Renal pelvis (tissue), 4 donors: ENCODE measurements around the gene USB1. TPM values are rescaled to one million over a fixed set of nuclear protein-coding genes. Genes with fewer than 3 reads are reported as not detected.

ENCODE experiments used
- DNase-seq: peaks from one replicate; pipeline ENCODE4 v3.0.0-alpha.2; 2013
- polyA plus RNA-seq, 3 donors: library from polyadenylated mRNA; unstranded; fragments of 120-200 nt; gene quantifications; one replicate each; pipeline ENCODE4 v1.2.1, GENCODE V29; 2013; ENCODE audit not compliant: insufficient read length in 3 of 3

Gene USB1
- polyA plus RNA-seq, 3 donors, result 23.5 to 25.4 (median 25.3) TPM

DNA sequence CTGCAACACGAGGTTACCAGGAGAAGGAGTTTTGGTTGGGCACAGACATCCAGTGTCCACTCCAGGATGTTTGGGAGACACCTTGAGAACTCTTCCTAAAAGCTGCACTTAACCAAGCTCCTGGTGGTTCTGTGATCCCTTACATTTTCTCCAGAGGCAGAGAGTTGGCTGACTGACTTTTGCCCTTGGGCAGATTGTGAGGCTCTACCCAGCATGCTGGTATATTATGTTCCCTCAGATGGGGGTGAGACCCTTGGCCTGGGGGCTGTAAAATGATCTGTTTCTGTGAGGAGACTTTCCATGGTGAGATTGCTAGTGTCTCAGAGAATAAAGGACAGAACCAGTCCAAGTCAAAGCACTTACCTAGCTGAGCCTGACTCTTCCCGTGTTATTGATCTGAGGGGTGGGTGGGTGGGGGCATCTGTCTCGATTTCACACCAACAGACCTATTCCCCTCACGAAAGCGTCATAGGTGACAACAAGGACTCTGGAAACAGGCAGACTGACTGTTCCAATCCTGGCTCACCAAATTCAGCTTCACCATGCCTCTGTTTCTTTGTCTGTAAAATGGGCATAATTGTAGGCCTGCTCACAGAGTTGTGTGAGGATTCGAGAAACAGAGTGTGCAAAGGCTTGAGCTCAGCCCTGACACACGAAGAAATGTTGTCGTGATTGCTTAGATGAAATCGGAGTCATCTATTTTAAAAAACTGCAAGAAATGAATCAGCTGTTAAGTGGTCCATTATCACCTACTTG is 12.2 kb downstream of the USB1 start:
- no peak for DNase-seq

DNA sequence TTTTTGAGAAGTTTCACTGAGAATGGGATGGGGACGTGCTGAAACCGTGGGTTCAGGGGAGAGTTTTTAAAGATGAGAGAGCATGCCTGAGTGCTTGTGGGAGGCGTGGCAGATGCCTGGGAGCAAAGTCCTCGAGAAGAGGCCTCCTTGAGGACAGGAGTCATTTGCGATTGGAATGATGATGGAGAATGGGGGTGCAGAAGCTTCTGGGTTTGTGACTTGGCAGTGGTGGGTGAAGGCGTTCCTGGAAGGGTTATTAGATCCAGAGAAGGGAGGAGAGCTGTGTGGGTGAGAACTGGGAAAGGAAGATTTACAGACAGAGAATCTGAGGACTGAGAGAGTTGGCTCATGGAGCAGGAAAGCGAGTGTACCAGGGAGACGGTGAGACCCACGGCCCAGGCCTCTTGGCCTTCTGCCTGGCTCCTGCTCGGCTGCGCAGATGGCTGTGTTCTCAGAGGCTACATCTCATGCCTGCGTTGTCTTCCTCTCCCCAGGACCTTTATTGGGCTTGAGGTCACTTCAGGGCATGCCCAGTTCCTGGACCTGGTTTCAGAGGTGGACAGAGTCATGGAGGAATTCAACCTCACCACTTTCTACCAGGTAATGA is 15.7 kb downstream of the USB1 start:
- no peak for DNase-seq

DNA sequence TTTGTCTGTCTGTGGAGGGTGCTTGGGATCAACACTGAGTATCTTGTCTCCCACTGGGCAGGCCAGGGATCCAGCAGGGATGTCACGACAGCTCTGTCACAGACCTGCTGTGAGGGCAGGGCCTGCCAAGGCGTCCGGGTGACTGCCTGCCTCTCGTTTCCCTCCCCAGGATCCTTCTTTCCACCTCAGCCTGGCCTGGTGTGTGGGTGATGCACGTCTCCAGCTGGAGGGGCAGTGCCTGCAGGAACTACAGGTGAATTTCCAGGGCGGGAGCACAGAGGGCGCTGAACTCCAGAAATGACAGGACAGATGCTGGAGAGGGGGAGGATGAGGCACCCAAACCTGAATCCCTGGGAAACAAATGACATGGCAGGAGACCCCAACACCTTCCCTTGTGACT is 17.6 kb downstream of the USB1 start:
- no peak for DNase-seq

DNA sequence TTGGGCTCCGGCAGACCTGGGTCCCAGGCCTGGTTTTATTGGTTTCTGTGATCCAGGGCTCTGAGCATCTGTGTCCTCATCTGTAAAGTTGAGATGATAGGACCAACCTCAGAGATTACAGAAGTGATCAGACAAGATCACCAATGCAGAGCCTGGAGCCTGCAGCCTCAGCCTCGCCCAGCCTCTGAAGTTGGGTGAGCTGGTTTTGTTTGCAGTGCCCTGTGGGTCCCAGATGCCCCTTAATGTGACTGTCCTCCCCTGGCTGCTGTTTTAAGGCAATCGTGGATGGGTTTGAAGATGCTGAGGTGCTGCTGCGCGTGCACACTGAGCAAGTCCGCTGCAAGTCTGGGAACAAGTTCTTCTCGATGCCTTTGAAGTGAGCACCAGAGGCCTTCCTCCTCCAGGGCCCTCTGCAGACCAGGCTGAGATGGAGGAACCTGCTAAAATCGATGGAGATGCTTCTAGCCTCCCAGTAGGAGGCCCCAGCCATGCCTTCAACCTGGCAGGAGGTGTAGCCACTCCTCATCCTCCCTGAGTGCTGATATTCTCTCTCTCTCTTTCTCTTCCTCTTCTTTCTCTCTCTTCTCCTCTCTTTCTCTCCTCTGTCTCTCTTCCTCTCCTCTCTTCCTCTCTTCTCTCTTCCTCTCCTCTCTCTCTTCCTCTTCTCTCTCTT is 18.8 kb downstream of the USB1 start:
- no peak for DNase-seq

DNA sequence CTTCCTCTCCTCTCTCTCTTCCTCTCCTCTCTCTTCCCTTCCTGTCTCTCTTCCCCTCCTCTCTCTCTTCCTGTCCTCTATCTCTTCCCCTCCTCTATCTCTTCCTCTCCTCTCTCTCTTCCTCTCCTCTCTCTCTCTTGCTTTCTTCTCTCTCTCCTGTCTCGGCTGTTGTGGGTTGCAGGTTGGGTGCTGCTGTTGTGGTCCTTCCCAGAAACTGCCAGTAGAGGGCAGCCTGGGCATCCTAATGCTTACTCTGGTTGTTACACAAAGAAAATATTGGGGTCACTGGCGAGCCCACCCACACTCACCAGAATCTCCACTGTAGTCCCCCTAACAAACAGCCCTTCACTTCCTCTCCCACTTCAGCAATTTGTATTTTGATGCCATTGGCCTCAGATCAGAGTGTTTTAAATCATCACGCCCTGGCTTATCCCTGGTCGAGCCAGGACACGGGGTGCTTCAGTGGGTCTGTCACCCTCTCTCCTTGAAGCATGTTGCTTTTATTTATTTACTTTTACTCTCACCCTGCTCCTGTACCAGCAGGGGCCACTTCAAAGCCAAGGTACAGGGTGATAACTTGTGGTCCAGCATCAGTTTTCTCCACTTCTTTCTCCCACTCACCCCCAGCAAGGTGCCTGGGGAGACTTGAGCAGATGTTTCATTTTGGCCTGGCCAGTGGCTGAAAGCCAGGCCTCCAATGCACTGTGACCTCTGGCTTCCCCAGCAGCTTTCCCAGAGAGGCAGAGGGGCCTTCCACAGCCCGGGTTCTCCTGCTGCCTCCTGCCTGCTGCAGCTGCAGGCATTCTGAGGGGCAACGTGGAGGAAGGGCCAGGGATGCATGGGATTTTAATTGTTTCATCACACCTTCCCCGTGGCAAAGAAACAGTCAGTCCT is 19.7 kb downstream of the USB1 start:
- DNase-seq, result no peak

DNA sequence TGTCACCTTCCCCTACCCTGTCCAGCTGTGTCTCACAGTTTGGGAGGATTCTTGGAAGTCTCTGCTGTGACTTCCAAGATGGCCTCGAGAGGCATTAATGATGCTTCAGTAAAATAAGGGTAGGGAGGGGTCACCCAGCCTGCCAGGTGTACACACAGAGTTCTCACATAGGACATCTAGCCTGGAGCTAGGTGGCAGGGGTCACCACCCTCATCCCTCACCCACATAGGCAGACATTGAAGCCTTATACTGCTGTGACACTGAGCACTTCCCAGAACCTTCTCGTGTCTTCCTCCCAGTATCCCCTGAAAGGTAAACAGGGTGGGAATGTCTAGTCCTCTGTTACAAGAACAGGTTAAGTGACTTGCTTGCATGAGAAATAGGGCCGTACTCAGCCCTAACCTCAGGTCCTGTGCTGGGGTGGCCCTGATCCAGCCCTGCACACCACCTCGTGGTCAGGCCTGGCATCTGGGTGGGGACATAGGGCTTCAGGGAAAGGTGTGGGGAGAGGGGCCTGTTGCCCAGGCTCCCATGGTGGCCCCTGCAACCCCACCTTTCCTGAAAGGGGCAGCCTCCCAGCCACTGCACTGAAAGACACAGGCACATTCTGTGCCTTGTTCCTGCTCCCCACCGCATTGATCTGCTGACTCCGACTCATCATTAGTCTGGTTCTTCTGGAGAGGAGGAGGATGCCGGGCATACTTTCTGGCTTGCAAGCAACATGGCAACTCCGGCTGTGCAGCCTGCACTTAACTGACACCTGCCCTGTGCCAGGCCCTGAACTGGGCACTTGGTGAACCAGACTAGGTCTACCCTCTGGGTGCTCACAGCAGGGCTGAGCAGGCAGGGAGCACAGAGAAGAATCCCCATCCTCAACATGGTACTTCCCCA is 20.7 kb downstream of the USB1 start:
- no peak for DNase-seq

DNA sequence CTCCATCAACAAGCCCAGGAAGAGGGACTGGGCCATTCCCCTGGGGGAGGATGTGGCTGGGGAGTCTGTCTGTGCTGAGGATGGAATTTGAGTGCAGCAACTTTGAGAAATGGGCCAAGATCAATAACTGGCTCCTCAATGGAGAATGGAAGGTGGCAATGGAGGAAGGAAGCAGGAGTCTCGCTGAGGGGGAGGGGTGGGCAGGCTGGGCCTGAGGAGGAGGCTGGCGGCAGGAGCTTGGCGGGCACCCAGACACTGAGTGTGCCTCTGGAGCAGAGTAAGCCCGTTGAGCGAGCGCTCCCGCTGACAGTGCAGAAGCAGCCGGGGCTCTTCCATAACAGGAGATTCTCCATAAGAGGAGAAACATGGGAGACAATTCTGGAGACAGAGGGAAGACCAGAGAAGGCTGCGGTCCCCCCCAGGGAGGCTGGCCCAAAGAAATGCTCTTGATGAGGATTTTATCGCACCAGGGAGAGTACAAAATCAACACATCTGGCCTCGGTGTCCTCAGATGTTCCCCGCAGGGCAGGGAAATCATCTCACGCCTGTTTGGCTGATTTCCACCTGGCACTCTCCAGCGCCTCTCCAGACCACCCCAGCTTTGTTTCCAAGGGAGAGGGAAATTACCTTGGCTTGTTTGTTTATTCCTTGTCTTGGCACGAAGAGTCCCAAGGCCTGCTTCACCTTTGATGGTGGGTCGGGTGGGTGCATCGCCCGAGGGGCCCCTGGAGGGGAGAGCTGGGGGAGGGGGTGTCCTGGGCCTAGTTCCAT is 21.6 kb downstream of the USB1 start:
- DNase-seq, result no peak

DNA sequence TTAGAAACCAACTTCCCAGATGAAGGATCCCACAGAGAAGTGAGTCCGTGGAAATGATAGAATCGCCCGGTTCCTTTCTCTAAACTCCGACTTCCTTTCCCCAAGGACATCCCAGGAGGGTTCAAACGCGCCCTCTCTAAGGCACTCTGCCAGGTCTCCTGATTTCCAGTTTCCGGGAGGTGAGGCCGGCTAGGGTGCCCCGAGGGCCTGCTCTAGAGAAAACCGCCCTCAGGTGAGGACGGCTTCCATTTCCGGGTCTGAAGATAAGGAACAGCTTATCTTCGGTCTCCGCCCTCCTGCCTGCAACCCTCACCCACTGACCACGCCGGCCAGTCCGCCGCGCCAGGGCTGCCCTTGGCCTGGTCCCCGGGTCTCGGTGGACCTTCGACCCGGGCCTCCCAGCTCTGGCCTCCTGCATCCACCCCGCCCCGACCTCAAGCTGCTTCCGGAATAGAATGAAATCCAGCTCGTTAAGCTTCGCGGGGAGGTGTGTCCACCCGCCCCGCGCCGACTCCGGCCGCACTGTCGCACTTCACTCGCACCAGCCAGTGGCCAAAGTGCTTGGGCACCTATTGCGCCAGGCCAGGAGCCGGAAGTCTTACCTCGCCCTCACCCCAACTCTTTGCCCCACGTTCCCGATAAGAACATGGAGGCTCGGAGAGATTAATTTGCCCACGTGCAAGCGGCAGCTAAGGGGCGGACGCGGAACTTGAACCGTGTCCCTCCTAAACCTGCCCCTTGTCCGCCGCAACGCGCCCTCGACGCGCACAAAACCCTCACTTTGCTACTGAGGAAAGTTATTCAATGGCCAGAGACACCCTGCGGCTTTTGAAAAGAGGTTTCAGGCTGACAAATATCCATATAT is 23.5 kb downstream of the USB1 start:
- no peak for DNase-seq

DNA sequence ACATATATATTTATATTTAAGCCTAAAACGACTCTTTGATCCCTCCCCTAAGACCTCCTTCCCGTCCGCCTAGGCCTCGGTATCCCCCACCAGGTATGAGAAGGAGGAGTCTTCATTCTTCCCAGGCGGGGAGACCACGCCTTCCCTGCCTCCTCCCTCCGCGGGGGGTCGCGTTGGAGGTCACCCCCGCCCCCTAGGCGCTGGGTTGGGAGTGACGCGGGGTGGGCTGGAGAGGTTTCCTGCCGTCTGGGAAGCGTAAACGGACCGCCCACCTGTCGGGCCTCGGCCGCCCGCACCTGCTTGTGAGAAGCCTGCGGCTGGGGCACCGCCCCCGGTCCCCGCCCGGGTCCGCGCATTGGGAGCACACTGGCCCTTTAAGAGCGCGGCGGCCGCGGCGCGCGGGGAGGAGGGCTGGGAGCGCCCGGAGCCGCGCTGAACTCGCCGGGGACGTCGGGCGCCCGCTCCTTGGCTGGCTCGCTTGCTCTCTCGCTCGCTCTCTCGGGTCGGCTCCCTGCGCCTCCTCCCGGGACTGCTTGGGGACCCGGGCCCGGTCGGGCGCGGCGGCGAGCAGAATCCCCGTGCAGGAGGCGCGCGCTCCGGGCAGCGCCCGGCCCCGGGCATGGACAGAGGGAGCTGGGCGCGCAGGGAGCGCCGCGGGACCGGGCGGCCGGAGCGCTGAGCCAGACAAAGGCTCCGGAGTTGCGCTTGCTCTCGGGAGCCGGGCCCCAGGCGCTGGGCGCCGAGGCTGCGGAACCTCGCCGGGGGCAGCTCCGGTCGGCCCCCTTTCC is 24.3 kb downstream of the USB1 start, which contains the start of gene MMP15:
TSS of gene MMP15 (plus strand) at position 404 of the 788 bp plus-strand sequence. CDS start 597 bp downstream, outside the sequence.
- DNase-seq, result peak; percentile 82

DNA sequence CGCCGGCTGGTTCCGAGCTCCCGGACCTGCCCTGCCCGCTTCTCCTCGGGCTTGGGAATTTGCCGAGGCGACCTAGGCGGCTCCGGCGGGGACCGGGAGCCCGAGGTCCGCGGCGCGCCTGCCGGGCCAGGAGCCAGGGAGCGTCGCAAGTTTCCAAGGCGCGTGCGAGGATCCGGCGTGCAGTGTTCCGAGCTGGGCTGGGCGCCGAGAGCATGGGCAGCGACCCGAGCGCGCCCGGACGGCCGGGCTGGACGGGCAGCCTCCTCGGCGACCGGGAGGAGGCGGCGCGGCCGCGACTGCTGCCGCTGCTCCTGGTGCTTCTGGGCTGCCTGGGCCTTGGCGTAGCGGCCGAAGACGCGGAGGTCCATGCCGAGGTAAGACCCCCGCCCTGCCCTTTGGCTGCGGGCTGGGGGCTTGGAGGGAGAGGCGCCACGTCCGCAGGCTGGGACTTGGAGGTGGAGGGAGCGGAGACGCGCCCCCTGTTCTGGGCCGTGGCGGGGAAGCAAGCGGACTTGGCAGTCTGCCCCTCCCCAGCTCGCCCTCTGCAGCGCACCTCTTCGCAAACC is 25.0 kb downstream of the USB1 start:
- no peak for DNase-seq

DNA sequence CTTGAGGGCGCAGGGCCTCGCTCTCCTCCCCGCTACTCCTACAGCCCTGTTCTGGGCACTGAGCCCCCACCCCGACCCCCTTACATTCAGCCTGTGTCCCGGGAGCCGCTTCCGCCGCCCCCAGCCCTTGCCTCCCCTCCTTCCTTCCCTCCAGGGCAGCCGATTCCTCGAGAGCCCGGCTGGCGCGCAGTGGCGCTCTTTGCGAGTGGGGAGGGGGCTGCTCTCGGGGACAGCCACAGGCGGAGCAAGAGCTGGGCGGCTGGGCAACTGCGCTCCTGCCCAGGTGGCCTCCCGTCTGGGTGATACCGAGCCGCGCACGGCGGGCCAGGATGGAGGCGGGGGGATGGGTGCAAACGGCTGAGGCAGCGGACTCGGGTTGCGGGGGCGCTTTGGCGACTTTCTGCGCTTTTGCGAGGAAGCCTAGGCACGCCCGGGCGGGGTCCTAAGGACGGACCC is 25.5 kb downstream of the USB1 start:
- no peak for DNase-seq

DNA sequence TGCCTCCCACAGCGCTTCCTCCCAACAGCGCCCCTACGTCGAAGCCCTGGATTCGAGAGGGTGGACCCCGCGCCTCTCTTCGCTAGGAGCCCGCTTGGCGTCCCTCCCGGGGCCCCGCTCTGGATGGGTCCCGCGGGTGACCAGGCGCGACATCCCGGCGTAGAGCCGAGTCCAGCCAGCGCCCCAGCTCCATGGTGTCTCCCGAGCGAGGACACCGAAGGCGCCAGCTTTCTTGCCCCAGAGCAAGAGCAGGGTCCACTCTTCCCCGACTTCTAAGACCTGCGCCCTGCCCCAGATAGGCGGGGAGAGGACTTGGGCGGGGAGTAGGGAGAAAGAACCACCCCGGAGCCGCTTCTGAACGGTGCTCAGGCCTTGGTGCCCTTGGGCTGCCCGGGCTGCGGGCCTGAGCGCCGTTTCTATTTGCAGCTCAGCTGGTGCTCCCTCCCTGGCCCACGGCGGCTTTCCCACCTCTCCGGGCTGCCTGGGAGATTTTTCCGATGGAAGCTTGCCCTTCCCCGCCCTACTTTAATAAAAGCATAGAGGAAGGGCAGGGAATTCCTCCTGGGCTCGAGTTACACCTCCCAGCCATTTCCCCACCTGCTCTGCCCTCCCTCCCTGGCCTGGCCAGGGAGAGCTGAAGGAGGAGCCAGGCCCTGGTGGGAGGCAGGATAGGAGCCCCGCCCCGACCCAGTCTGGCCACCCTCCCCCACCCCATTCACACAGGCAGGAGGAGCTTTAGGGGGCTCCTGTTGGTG is 26.1 kb downstream of the USB1 start:
- no peak for DNase-seq

DNA sequence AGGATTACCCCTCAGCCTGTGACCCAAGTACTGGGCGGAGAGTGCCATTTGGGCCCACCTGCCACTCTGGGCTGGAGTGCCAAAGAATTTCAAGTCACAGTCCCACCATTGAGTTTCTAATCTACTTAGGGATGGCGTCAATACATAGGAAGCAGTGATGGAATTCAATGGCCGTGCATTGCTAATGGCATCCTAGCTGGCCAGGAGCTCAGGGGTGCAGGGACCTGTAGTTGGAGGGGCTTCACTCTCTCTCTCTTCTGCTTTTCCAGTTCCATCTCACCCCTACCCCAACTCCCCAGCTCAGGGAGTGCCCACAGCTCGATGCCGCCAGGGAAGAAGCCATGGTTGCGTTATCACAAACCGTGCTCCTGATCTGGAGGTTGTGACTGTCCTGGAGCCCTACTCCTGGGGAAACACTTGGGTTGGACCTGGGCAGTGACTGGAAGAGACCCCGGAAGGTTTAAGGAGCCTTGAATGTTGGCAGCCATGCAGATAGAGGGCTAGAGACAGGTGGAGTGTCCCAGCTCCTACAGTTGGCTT is 26.8 kb downstream of the USB1 start:
- no peak for DNase-seq

DNA sequence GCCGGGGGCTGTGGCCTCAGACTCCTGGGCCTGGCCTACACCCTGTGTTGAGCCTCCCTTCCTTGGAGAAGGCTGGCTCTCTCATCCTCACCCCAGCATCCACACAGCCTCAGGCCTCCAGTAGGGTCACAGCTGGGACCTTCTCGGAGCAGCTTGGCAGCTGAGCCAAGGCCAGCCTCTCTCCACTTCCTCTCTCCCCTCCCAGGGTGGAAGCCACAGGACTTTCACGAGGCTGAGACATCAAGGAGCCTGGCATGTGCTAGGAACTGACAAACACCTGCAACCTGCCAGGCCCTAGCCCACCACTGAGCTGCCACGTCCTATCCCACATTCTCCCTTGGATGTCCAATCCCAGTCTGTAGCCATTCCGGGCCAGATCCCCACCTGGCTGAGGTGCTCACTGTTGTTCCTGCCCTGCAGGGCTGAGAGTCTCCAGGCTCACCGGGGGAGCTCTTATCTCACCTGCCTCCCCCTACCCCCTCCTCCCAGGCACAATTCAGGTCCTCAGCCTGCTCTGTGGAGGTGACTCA is 27.4 kb downstream of the USB1 start:
- no peak for DNase-seq

DNA sequence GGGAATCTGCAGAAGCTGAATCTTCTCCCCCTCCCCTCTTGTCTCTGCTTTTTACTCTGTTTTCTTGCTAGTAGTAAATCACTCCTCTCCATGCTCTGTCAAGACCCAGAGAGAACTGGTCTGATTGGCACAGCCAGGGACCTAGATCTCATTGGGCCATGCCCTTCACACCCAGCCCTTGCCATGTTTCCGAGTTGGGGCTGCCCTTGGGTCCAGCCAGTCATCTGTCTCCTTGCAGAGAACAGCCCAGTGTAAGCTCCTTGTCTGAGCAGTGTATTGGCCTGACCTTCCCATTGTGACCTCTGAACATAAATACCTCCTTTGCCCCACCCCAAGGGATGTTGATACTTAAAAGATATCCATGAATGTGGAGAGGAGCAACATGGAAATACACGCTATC is 28.2 kb downstream of the USB1 start:
- DNase-seq, result no peak

DNA sequence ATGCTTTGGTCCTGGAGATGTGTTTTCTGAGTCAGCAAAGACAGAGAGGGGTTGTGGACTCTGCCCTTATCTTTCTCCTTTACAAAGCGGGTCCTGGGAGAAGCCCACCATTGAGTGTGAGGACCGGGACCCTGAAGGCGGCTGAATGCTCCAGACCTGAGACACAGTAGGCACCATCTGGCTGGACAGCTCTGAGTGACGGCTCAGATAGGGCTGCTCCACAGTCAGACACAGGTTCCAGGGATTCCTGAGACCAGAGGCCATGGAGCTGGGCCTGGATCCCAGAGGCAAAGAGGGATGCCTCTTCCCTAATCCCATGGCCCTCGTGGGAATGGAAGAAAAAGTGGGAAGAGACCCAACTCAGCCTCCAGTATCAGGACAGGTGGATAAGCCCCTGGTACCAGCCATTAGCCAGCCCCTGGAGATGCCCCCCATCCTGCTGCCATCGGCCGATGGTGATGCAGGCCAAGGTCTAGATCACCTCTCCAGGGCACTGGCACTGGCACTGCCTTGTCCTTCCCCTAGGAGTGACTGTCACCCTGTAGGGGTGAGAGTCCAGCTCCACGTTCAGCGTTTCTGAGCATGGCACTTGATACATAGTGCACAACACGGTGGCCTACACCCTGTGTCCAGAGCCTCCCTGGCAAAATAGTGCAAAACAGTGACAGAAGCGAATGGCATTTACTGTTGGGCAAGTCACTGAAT is 29.1 kb downstream of the USB1 start:
- no peak for DNase-seq
